Lower leg skin (tissue), 3 donors: Measurements from ENCODE around the gene STK10.

Experiments
- CTCF ChIP-seq, 3 donors: fragments of 450-650 bp; IDR thresholded peaks; one replicate each; pipeline ENCODE4 v1.5.1; 2016; ENCODE audit warnings: antibody characterized with exemption in 3 of 3, mild to moderate bottlenecking in 3 of 3, moderate library complexity in 2 of 3
- POLR2A ChIP-seq, 2 donors: fragments of 450-650 bp; IDR thresholded peaks; one replicate each; pipeline ENCODE4 v1.6.1; 2016 to 2017; ENCODE audit warnings: antibody characterized with exemption in 2 of 2, mild to moderate bottlenecking in 1 of 2, moderate library complexity in 1 of 2

DNA sequence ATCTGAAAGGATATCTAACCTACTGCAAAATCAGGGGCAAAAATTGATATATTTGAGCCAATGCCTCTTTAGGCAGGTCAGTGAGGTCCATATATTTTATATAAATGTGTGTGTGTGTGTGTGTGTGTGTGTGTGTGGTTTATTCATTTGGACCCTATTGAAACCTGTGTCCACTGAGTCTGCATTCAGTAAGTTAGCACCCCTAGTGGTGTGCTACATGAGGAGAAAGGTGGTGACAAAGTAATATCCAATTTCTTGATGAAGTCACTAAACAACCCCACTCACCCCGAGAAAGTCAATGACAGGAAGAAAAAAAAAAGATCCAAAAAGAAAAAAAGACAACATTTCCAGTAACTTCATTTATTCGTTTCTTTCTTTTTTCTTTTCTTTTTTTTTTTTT lies 185.7 kb downstream of the STK10 start:
- no peak for TF ChIP-seq POLR2A (IDR thresholded peaks at IDR 0.05)
- no peak for TF ChIP-seq CTCF (IDR thresholded peaks at IDR 0.05)
